SU-DHL-6 (cell line): ENCODE data around the gene INTS1.

ENCODE experiments used
- H2AFZ ChIP-seq: fragments of 200-600 bp; sonication (generic); 2 replicates; pipeline ENCODE4 v1.6.1; 2014; ENCODE audit warnings: low read depth, mild to moderate bottlenecking, moderate library complexity, mixed read lengths, antibody characterized with exemption, low read length; ENCODE audit not compliant: severe bottlenecking
- H3F3A ChIP-seq: fragments of 200-600 bp; shearing (Covaris generic); 2 replicates; pipeline ENCODE4 v1.6.0; 2016; ENCODE audit warnings: antibody characterized with exemption, mild to moderate bottlenecking; ENCODE audit not compliant: insufficient read depth
- H3K27ac ChIP-seq: fragments of 200-600 bp; sonication (generic); 2 replicates; pipeline ENCODE4 v1.5.1; 2016; ENCODE audit warnings: low read depth, mild to moderate bottlenecking, low read length, moderate library complexity, mixed read lengths
- H3K27me3 ChIP-seq: fragments of 200-600 bp; sonication (generic), shearing (Covaris generic); 2 replicates; pipeline ENCODE4 v1.6.0; 2014; ENCODE audit warnings: mild to moderate bottlenecking, low read length
- H3K36me3 ChIP-seq: fragments of 200-600 bp; sonication (generic); 2 replicates; pipeline ENCODE4 v1.6.1; 2014; ENCODE audit warnings: mild to moderate bottlenecking, low read length, mixed read lengths
- H3K4me2 ChIP-seq: fragments of 300-600, 200-600 bp; shearing (Covaris generic), sonication (generic); 2 replicates; pipeline ENCODE4 v1.6.0; 2014; ENCODE audit warnings: low read length, low read depth, mild to moderate bottlenecking; ENCODE audit not compliant: poor library complexity, severe bottlenecking
- H3K4me3 ChIP-seq: fragments of 200-600 bp; sonication (generic); 2 replicates; pipeline ENCODE4 v1.5.1; 2014; ENCODE audit warnings: antibody characterized with exemption, low read length, mild to moderate bottlenecking, mixed read lengths; ENCODE audit not compliant: insufficient read depth, poor library complexity, severe bottlenecking
- H3K79me2 ChIP-seq: fragments of 200-600 bp; sonication (generic); 2 replicates; pipeline ENCODE4 v1.6.1; 2014; ENCODE audit warnings: mild to moderate bottlenecking, low read length, moderate library complexity; ENCODE audit not compliant: insufficient read depth
- H3K9ac ChIP-seq: fragments of 200-600 bp; sonication (generic); 2 replicates; pipeline ENCODE4 v1.7.0; 2014; ENCODE audit warnings: mild to moderate bottlenecking, low read length
- H3K9me2 ChIP-seq: fragments of 200-600 bp; sonication (generic); replicated peaks from 2 replicates; pipeline ENCODE4 v1.6.1; 2014; ENCODE audit warnings: low read length; ENCODE audit not compliant: insufficient read depth
- H3K9me3 ChIP-seq: fragments of 200-600 bp; sonication (generic); 2 replicates; pipeline ENCODE4 v1.6.1; 2014; ENCODE audit warnings: low read length, mixed read lengths; ENCODE audit not compliant: insufficient read depth
- H4K20me1 ChIP-seq: fragments of 200-600 bp; sonication (generic); 2 replicates; pipeline ENCODE4 v1.6.1; 2014; ENCODE audit warnings: low read depth, mild to moderate bottlenecking, antibody characterized with exemption, low read length, moderate library complexity, mixed read lengths
- EZH2phosphoT487 ChIP-seq: fragments of 200-600 bp; sonication (generic), shearing (Covaris generic); conservative IDR thresholded peaks from 2 replicates; pipeline ENCODE4 v1.6.1; 2018; ENCODE audit warnings: mild to moderate bottlenecking, antibody characterized with exemption, low read length, moderate library complexity, mixed read lengths
- TF ChIP-seq, protein P1 (sequence below): fragments of 200-600 bp; sonication (generic); IDR thresholded peaks from one replicate; pipeline ENCODE4 v1.5.1; 2017; ENCODE audit warnings: antibody characterized with exemption, mild to moderate bottlenecking, low read length, moderate library complexity; ENCODE audit not compliant: insufficient read depth, poor library complexity, severe bottlenecking

Gene INTS1

DNA sequence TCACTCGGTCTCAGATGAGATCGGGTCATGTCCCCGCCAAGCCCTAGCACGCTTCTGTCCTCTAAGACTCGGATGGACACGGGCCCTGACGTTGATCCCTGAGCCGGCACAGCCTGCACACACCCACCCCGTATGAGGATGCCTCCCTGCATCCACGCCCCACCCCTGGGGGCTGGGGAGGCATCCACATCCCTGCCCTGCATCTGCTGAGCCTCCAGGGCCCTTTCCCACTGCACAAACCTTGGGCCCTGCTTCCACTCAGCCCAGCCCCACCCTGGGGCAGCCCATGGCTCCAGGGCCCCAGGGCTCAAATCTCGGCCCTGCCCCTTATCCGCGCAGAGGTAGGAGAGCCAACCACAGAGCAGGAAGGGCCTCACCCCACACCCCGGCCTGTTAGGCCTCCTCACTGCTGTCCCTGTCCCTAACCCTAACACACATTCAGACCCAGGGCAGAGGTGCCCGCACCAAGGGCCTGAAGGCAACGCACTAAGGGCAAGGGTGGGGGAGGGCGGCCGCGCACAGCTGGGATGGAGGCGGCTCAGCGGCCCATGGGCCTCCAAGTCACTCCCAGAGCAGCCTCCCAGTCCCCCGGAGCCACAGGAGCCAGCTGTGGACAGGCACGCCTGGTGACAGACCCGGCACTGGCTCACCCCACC, 35.4 kb downstream of the INTS1 start:
- Histone ChIP-seq H3K4me3 (no peak overlapping the region), H3K9ac (no peak overlapping the region), H3K79me2 (no peaks in the 10 kb centered on the region), H4K20me1 (no peaks in the 10 kb centered on the region), H3K27me3 (no peaks in the 10 kb centered on the region), H3K9me2 (no peaks in the 10 kb centered on the region), H3F3A (no peaks in the 10 kb centered on the region), H3K27ac (no peak overlapping the region), H2AFZ (no peak overlapping the region), H3K36me3 (no peaks in the 10 kb centered on the region), H3K4me2 (no peak overlapping the region), H3K9me3 (no peaks in the 10 kb centered on the region)
- TF ChIP-seq EZH2phosphoT487 = no peak

DNA sequence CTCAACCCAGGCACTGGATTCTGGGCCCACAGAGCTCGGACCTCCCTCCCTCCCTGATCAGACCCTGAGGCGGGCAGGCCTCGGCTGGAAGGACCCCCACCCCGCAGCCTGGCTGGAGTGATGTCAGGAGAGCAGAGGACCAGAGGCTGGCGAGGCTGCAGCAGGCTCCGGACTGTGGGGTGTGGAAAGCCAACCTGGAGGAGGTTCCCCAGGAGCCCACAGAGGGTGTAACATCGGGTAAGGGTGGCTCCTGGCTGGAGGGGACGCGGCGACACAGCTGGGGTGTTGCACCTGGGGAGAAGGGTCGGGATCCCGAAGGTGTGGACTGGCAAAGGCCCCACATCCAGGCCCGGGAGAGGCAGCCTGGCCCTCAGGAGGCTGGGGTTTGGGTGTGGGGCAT, 36.0 kb downstream of the INTS1 start:
- Histone ChIP-seq H3K9me3 (no peaks in the 10 kb centered on the region), H3K4me3 (no peak overlapping the region), H3K36me3 (no peaks in the 10 kb centered on the region), H4K20me1 (no peaks in the 10 kb centered on the region), H3K79me2 (no peaks in the 10 kb centered on the region), H3K4me2 (no peak overlapping the region), H3K9me2 (no peaks in the 10 kb centered on the region), H3K27me3 (no peaks in the 10 kb centered on the region), H3K9ac (no peak overlapping the region), H3F3A (no peaks in the 10 kb centered on the region), H2AFZ (no peak overlapping the region), H3K27ac (no peak overlapping the region)
- TF ChIP-seq EZH2phosphoT487 = no peak
- TF ChIP-seq, protein P1, sequence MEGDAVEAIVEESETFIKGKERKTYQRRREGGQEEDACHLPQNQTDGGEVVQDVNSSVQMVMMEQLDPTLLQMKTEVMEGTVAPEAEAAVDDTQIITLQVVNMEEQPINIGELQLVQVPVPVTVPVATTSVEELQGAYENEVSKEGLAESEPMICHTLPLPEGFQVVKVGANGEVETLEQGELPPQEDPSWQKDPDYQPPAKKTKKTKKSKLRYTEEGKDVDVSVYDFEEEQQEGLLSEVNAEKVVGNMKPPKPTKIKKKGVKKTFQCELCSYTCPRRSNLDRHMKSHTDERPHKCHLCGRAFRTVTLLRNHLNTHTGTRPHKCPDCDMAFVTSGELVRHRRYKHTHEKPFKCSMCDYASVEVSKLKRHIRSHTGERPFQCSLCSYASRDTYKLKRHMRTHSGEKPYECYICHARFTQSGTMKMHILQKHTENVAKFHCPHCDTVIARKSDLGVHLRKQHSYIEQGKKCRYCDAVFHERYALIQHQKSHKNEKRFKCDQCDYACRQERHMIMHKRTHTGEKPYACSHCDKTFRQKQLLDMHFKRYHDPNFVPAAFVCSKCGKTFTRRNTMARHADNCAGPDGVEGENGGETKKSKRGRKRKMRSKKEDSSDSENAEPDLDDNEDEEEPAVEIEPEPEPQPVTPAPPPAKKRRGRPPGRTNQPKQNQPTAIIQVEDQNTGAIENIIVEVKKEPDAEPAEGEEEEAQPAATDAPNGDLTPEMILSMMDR = no peak

DNA sequence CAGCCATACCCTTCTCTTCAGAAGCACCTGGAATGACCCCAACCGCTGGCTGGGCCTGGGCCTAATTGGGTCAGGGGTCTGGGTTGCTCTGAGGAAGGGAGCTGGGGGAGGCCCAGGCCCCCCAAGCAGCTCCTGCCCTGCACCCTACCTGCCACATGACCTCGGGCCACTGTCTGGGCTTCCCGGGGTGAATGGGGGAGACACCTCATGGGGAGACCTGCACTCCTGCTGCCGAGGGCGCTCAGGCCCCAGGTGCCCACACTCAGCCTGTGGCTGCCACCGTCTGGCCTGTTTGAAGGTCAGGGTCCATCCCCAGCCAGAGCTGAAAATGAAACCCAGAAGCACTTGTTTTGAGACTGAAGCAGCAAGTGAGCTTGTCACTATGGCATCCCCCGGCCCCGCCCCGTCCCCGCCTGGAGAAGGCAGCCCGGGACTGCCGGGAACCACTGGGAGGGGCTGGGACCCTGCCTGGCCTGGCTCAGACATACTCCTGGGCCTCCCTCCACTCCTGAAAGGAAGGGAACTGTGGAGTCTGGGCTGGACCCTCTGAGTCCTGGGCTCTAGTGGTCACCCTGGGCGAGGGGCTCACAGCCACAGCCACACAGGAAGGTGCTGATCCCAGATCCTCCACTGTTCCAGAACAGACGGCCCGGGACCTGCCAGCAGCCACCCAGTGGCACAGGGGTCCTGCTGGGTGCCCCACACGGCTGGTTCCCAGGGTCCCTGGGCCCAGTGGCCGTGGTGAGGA, 37.5 kb downstream of the INTS1 start:
- Histone ChIP-seq H3K9me2 (no peaks in the 10 kb centered on the region), H3K9me3 (no peaks in the 10 kb centered on the region), H3K4me3 (no peak overlapping the region), H2AFZ (no peak overlapping the region), H3K9ac (no peak overlapping the region), H3K4me2 (no peak overlapping the region), H3F3A (no peaks in the 10 kb centered on the region), H3K27ac (no peak overlapping the region), H3K79me2 (no peaks in the 10 kb centered on the region), H3K27me3 (no peaks in the 10 kb centered on the region), H4K20me1 (no peaks in the 10 kb centered on the region), H3K36me3 (no peaks in the 10 kb centered on the region)
- no peak for TF ChIP-seq EZH2phosphoT487
- TF ChIP-seq, protein P1 = no peak

DNA sequence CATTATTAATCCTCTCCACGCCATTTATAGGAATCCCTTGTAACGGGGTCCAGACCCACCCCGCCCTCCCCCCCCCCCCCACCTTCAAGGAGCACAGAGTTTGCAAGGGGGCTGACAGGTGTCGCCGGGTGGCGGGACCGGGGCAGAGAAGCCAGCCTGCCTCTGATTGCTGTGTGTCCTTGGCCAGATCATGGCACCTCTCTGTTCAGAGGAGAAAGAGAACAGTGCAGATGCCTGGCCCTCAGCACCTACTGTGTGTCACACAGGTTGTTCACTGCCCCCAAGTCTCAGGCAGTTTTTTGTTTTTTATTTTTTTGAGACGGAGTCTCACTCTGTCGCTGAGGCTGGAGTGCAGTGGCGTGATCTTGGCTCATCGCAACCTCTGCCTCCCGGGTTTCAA, 39.5 kb downstream of the INTS1 start:
- H3K9ac ChIP-seq = no peak overlapping the region
- H3K4me3 ChIP-seq = no peak overlapping the region
- H2AFZ ChIP-seq = no peak overlapping the region
- no peak overlapping the region for H3K4me2 ChIP-seq
- H3K27me3 ChIP-seq = no peaks in the 10 kb centered on the region
- H3K9me3 ChIP-seq = no peaks in the 10 kb centered on the region
- H3K79me2 ChIP-seq = no peaks in the 10 kb centered on the region
- H4K20me1 ChIP-seq = no peaks in the 10 kb centered on the region
- H3K27ac ChIP-seq = no peak overlapping the region
- H3K36me3 ChIP-seq = no peaks in the 10 kb centered on the region
- H3K9me2 ChIP-seq = no peaks in the 10 kb centered on the region
- no peaks in the 10 kb centered on the region for H3F3A ChIP-seq
- TF ChIP-seq EZH2phosphoT487 = no peak
- TF ChIP-seq, protein P1 = no peak
